HG02970 (cell line): ENCODE measurements around the gene KAZN.

ENCODE experiments used
- ATAC-seq: cut with Tn5 transposase; IDR thresholded peaks from one replicate; pipeline ENCODE4 v1.9.1; 2021; ENCODE audit warnings: mild to moderate bottlenecking, moderate library complexity, moderate number of reproducible peaks; ENCODE audit not compliant: unreplicated experiment, low FRiP score

The KAZN gene

GRCh38 chr1:14583788-14584187 lies 14.7 kb upstream of the KAZN start:
- ATAC-seq = no peak

- no peak for ATAC-seq
Measured at GRCh38 chr1:14585728-14586127, 12.8 kb upstream of the KAZN start.

- ATAC-seq = no peak
Measured at GRCh38 chr1:14590411-14591180, 7.9 kb upstream of the KAZN start.

DNA sequence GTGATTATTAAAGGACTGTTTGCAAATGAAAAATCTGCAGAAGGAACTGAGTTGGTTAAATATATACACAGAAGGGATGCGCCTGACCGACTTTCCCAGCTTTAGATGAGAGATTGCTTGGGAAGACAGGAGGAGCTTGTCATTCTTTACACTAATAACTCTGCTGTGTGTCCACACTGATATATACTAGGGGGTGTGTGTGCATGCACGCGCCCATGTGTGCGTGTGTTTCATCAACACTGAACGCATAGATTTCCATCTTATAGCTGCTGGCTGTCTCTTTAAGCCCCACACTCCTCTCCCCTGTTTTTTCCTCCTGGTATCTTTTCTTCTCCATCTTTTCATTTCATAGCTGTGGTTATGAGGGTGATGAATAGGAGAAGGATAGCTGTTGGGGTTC lies 6.9 kb upstream of the KAZN start:
- ATAC-seq = no peak

- ATAC-seq = no peak
Measured at GRCh38 chr1:14592004-14592631, 6.4 kb upstream of the KAZN start.

- no peak for ATAC-seq
Measured at GRCh38 chr1:14593302-14593701, 5.2 kb upstream of the KAZN start.

GRCh38 chr1:14594045-14594444 lies 4.4 kb upstream of the KAZN start:
- ATAC-seq = no peak

- ATAC-seq = no peak
Measured at GRCh38 chr1:14596591-14596990, 1.9 kb upstream of the KAZN start.

DNA sequence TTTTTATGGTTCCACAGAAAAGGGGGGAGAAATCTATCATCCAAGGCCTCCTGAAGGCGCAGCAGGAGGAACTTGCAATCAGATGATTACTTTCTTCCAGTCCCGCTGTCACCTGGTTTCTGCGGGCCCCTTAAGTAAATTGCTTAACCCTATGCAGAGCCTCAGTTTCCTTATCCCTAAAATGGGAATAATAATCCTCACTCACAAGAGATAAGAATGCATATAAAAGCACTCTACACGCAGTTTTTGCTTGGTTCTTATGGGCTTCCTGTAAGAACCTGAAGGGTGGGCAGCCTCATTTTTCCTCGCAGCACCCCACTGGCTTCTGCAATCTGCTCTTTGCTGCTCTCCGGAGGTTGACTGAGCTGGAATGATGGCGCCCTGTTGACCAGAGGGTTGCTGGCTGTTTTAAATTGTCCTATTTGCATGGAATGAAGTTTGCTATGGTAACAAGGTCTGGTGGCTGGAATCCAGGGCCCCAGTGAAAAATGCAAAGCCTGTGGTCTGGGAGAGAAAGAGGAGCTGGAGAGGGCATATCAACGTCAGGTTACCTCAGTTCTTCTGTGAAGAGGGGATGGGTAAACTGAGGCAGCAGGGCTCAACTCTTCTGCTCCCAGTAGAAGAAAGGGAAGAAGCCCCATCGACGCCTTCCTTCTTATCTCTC lies 1.0 kb upstream of the KAZN start:
- no peak for ATAC-seq

DNA sequence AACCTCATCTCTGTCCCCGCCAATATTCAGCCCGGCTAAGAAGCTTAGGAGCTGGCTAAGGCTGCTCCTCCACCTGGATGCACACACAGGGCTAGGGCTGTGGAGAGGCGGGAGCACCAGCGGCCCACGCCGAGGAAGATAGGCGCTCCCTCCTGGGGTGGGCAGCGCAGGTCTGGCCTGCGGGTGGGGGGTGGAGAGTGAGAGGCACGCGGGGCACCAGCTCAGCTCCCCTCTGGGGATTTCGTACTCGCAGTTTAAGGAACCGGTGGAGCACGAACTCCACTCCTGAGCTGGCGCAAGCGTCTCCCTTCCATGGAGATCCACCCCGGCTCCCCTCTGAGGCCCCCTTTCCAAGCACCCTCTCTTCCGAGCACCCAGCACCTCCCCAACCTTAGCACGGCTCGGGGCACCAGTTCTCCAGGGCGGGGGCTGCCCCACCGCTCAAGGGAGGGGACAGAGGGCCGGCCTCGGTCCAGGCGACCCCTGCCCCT lies 433 bp upstream of the KAZN start:
- ATAC-seq = no peak

DNA sequence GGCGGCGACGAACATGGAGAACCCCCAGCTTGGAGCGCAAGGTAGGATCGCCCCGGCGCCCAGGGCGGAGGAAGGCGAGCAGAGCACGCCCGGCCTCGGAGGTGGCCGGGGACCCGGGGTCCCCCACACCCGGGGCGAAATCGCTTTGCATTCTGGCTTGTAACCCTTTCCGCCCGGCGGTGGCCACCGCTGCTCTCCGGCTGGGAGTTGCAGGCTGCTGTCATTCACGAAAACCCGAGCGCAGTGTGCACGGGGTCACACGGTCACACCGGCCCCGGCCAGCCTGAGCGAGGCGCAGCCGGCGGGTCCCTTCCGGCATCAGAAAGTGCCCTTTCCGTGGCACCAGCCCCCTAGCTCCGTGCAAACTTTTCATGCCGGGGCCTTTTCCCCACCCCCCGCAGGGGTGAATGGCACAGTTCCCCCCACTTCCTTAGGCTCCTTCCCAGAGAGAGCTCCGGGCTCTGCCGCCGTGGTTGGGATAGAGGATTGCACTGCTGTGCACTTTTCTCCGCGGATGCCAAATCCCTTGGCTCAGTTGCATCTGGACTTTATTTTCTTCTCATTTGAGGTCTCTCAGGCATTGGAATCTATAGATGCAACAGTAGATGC lies 802 bp downstream of the KAZN start:
- no peak for ATAC-seq

GRCh38 chr1:14599800-14600199 lies 1.3 kb downstream of the KAZN start:
- ATAC-seq = no peak

GRCh38 chr1:14600405-14601112 lies 2.1 kb downstream of the KAZN start:
- ATAC-seq = no peak

DNA sequence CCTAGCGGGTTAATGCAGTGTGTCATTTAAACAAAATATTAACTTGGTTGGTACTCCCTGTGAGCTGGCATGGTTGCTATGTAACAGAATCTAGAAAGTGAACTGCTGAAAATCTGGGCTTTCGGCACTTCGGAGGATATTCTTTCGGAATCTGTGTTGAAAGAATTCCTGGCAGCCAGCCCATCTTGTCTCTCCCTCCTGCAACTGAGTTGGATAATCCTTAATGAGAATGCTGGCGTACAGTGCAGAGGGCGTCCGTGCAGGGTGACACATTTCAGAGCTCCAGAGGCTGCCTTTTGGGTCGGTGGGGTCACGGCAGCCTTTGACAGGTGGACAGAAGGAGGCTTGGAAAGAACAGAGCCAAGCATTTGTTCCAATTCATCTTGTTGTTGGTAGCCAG lies 3.7 kb downstream of the KAZN start:
- ATAC-seq = no peak

DNA sequence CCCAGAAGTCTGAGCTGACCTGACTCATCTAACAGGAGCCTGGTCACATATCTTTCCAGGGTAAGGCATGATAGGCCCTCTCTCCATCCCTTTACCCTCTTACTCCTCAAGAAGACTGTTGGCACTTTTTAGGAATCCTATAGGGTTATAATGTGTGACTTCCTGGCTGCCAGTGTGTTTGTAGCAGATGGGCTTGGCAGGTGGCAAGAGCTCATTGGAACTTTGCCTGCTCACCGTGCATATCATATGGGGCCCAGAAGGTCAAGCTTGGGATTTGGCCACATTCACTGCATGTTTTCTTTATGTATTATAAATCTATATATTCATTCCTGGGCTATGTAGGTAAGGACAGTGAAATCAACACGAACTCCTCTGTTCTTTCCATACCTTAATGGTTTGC lies 5.2 kb downstream of the KAZN start:
- no peak for ATAC-seq

- no peak for ATAC-seq
Measured at GRCh38 chr1:14604414-14604813, 5.9 kb downstream of the KAZN start.

- no peak for ATAC-seq
Measured at GRCh38 chr1:14605945-14606344, 7.5 kb downstream of the KAZN start.

DNA sequence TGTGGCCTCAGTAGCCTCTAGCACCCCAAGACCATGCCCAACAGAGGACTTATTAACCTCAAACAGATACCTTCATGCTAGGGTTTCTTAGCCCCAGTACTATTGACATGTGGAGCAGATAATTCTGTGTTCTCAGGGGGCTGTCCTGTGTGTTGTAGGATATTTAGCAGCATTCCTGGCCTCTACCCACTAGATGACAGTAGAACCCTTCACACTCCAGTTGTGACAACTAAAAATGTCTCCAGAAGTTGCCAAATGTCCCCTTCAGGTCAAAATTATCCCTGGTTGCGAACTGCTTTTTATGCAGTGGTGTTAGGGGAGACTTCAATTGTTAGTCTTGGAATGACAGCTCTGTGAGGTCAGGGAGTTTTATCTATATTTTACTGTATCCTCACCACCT lies 8.1 kb downstream of the KAZN start:
- no peak for ATAC-seq

DNA sequence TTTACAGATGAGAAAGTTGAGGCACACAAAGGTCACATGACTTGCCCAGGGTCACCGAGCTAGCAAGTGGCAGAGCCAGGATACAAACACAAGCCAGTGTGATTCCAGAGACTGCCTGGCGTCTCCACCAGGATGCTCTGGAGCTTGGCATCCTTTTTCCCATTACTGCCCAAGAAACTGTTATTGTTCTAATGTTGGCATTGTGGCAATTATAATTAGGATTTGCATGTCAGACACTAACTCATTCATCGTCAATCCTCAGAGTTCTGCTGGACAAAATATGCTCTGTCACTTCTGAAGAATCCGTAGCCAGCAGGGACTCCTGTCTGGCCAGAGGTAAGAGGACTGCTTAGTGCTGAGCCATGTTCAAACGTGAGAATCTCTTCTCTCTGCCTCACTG lies 8.8 kb downstream of the KAZN start:
- ATAC-seq = no peak

DNA sequence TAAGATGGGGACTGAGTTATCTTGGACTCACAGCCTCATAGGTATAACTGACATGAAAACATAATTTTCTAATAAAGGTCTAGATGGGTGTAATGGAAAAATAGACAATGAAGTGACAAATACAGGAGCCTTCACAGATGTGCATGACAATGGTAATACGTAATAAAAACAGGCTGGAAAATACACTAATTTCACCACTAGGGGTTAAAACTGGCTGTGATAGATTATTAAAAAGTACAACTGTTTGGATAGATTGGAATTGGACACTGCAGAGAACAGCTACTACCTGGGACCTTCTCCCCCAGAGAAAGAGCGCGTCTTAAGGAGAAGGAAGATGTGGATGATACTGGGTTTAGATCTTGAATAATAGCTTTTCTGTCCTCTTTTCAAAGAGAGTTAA lies 9.8 kb downstream of the KAZN start:
- ATAC-seq = no peak

GRCh38 chr1:14610761-14611160 lies 12.3 kb downstream of the KAZN start:
- no peak for ATAC-seq
